Ishikawa (cell line): Measurements from ENCODE around the gene NRCAM.

Source experiments
- CEBPB ChIP-seq: IDR thresholded peaks from 2 replicates; pipeline ENCODE4 v1.6.1; 2012
- CREB1 ChIP-seq: IDR thresholded peaks from 2 replicates; pipeline ENCODE4 v1.6.1; 2012; ENCODE audit warnings: low read depth
- EGR1 ChIP-seq: IDR thresholded peaks from 2 replicates; pipeline ENCODE4 v1.6.1; 2012
- EP300 ChIP-seq: IDR thresholded peaks from 2 replicates; pipeline ENCODE4 v1.6.1; 2012; ENCODE audit warnings: borderline replicate concordance
- FOXM1 ChIP-seq: IDR thresholded peaks from 2 replicates; pipeline ENCODE4 v1.6.1; 2012; ENCODE audit warnings: low read depth, borderline replicate concordance
- MAX ChIP-seq: IDR thresholded peaks from 2 replicates; pipeline ENCODE4 v1.6.1; 2012
- NFIC ChIP-seq: IDR thresholded peaks from 2 replicates; pipeline ENCODE4 v1.6.1; 2012
- RAD21 ChIP-seq: IDR thresholded peaks from 2 replicates; pipeline ENCODE4 v1.6.1; 2012; ENCODE audit warnings: low read depth
- REST ChIP-seq: IDR thresholded peaks from 2 replicates; pipeline ENCODE4 v1.6.1; 2012; ENCODE audit warnings: low read depth, mild to moderate bottlenecking
- TAF1 ChIP-seq: IDR thresholded peaks from 2 replicates; pipeline ENCODE4 v1.6.1; 2012; ENCODE audit warnings: low read depth, mild to moderate bottlenecking
- TCF12 ChIP-seq: IDR thresholded peaks from 2 replicates; pipeline ENCODE4 v1.6.1; 2012; ENCODE audit warnings: low read depth
- TEAD4 ChIP-seq: IDR thresholded peaks from 2 replicates; pipeline ENCODE4 v1.6.1; 2012
- USF1 ChIP-seq: IDR thresholded peaks from 2 replicates; pipeline ENCODE4 v1.6.1; 2012
- YY1 ChIP-seq: IDR thresholded peaks from 2 replicates; pipeline ENCODE4 v1.6.1; 2012; ENCODE audit warnings: low read depth
- ZBTB7A ChIP-seq: IDR thresholded peaks from 2 replicates; pipeline ENCODE4 v1.6.1; 2012; ENCODE audit warnings: low read depth

NRCAM gene

GRCh38 chr7:108143658-108144420 lies 312.4 kb downstream of the NRCAM start:
- no peak for TF ChIP-seq REST
- TF ChIP-seq TEAD4, result no peak
- TF ChIP-seq NFIC, result no peak
- no peak for TF ChIP-seq MAX
- no peak for TF ChIP-seq RAD21
- no peak for TF ChIP-seq YY1
- TF ChIP-seq CREB1, result no peak
- TF ChIP-seq TAF1, result no peak
- no peak for TF ChIP-seq CEBPB
- TF ChIP-seq USF1, result no peak
- no peak for TF ChIP-seq FOXM1
- TF ChIP-seq EGR1, result no peak
- no peak for TF ChIP-seq TCF12
- TF ChIP-seq EP300, result no peak
- no peak for TF ChIP-seq ZBTB7A

GRCh38 chr7:108142675-108143259 lies 313.5 kb downstream of the NRCAM start:
- no peak for TF ChIP-seq YY1
- no peak for TF ChIP-seq TEAD4
- no peak for TF ChIP-seq MAX
- no peak for TF ChIP-seq EP300
- TF ChIP-seq CEBPB, result no peak
- no peak for TF ChIP-seq TCF12
- TF ChIP-seq REST, result no peak
- TF ChIP-seq USF1, result no peak
- no peak for TF ChIP-seq ZBTB7A
- TF ChIP-seq NFIC, result no peak
- no peak for TF ChIP-seq EGR1
- no peak for TF ChIP-seq TAF1
- no peak for TF ChIP-seq RAD21
- no peak for TF ChIP-seq CREB1
- no peak for TF ChIP-seq FOXM1

GRCh38 chr7:108142180-108142579 lies 314.1 kb downstream of the NRCAM start:
- no peak for TF ChIP-seq MAX
- no peak for TF ChIP-seq RAD21
- TF ChIP-seq REST, result no peak
- TF ChIP-seq CREB1, result no peak
- no peak for TF ChIP-seq CEBPB
- TF ChIP-seq EP300, result no peak
- no peak for TF ChIP-seq YY1
- TF ChIP-seq EGR1, result no peak
- no peak for TF ChIP-seq USF1
- no peak for TF ChIP-seq NFIC
- no peak for TF ChIP-seq TEAD4
- TF ChIP-seq ZBTB7A, result no peak
- TF ChIP-seq TAF1, result no peak
